ENCODE measurements around the gene SAMD1. TPM values are rescaled to one million over a fixed set of nuclear protein-coding genes. Genes with fewer than 3 reads are reported as not detected.

Gene SAMD1
- total and polyA plus RNA-seq, 2 of the 13 experiments (the other 11 are each of a cell fraction or from before 2014, with no cell fraction given), result 17.5 to 45.0 TPM

- POLR2A ChIA-PET, result interaction anchor here (1.2 to 5.7 kb wide), 5 partner anchors 7 to 52 kb away, joined by 3 to 62 read pairs (median 5); partner anchors contain the start of genes MISP3 and RFX1
- Histone ChIP-seq H3K9ac (ENCODE audit: insufficient read depth, low read depth, low read length) (no peak overlapping the region), H3K79me2 (ENCODE audit: insufficient read depth, low read length) (no peaks in the 10 kb centered on the region), H4K20me1 (ENCODE audit: insufficient read depth, low read length) (no peaks in the 10 kb centered on the region), H3K36me3 (replicated peaks in 1 of 2; ENCODE audit: control insufficient read depth in 1 of 2, insufficient read depth in 2 of 2, low read length in 2 of 2) (no peaks in the 10 kb centered on the region), H3K27me3 (ENCODE audit: control insufficient read depth in 1 of 2, insufficient read depth in 2 of 2, low read length in 2 of 2) (no peaks in the 10 kb centered on the region), H3K9me3 (ENCODE audit: low read length) (no peaks in the 10 kb centered on the region), H3K4me3 (replicated peaks in 1 of 3; ENCODE audit: insufficient read depth in 1 of 3, low read depth in 2 of 3, low read length in 3 of 3) (no peak overlapping the region), H3K4me1 (ENCODE audit: insufficient read depth, low read length) (peaks cover 39% of the 10 kb centered on the region), H3K27ac (ENCODE audit: extremely low read length, insufficient read depth, low read length) (no peak overlapping the region), H2AFZ (ENCODE audit: low read length) (no peak overlapping the region), H3K4me2 (ENCODE audit: low read depth, low read length) (no peak overlapping the region)
- no peak for DNase-seq (ENCODE audit: low spot score)
- no peak for ATAC-seq
- TF ChIP-seq NFATC3 (CRISPR knock-in tag; IDR thresholded peaks at IDR 0.05) (no peak), CC2D1A (CRISPR knock-in tag; IDR thresholded peaks at IDR 0.05) (no peak), ZHX1 (CRISPR knock-in tag; IDR thresholded peaks at IDR 0.05; ENCODE audit: low read depth) (no peak), ZFP82 (CRISPR knock-in tag; IDR thresholded peaks at IDR 0.05; ENCODE audit: borderline replicate concordance) (no peak), GTF3A (CRISPR knock-in tag; conservative IDR thresholded peaks at IDR 0.05) (no peak), NR2C2 (CRISPR knock-in tag; IDR thresholded peaks at IDR 0.05; ENCODE audit: borderline replicate concordance) (no peak), ZNF543 (CRISPR knock-in tag; IDR thresholded peaks at IDR 0.05) (no peak), PAF1 (CRISPR knock-in tag; IDR thresholded peaks at IDR 0.05) (no peak)
- WGBS (ENCODE audit: low lambda C conversion rate), result 73% methylated on average over 17 of the region's 17 CpGs
- in situ Hi-C loops (cut with HindIII; ENCODE audit: extremely low pct_ligation_motif_present, low pct_unique_long_range_greater_than_20kb) (loop anchor here (25.0 kb wide), 1 partner anchor 296 kb away; the partner anchor contains the start of genes C19orf53 and MRI1), intact Hi-C loops (cut with micrococcal nuclease; ENCODE audit: unreplicated experiment) (no loop called here)
- CTCF ChIA-PET (ENCODE audit: low intra/inter-chr PET ratio, low total read pairs), result interaction anchor here (2.3 kb wide), 1 partner anchor 15 kb away, joined by 15 read pairs; the partner anchor contains the start of gene MISP3
- no TSS peak for BruUV-seq (replicated peaks)
- FAIRE-seq, result no peak
Observed at GRCh38 chr19:14058182-14059092, 32.1 kb downstream of the SAMD1 start.
